GM10248 (cell line): ENCODE data around the gene KRTAP12-4.
"Not testable (repeated sequence)": the region's sequence is repeated elsewhere in the genome, so short reads cannot be mapped to it uniquely, and the experiment has no call there.

Experiments
- CTCF ChIA-PET: fragments of 300-600 bp; sonication (Branson Sonifier 250); formaldehyde crosslinking; extraction: SDS; loops from one replicate; lab custom pipeline; 2021; ENCODE audit warnings: antibody characterized with exemption; lab: Yijun Ruan, JAX
- POLR2A ChIA-PET: fragments of 350-650 bp; sonication (Branson Sonifier 250); formaldehyde crosslinking; extraction: SDS; loops from one replicate; lab custom pipeline; 2020; ENCODE audit warnings: antibody characterized with exemption; lab: Yijun Ruan, JAX
- DNase-seq: peaks from one replicate; pipeline ENCODE4 v3.0.0; 2012; ENCODE audit errors: extremely low spot score
- TF ChIP-seq, protein P1 (sequence below): IDR thresholded peaks from 2 replicates; pipeline ENCODE4 v1.5.1; 2012; ENCODE audit warnings: mild to moderate bottlenecking, low read depth; ENCODE audit errors: extremely low read depth, missing control alignments, control extremely low read depth

The KRTAP12-4 gene

DNA sequence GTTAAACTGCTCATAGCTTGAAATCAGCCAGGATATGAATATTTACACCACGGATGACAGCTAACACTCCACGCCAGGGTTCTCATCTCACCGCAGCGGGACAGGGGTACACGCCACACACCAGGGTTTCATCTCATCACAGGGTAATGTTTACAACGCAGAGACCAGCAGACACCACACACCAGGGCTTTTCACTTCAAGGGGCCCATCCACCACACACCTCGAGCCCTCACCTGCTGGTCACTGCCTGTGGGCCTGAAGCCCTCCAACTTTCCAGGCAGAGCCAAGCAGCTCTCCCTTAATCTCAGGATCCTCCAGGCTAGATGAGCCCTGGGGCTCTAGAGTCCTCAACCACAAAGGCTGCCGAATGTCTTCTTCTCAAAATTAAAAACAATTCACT, 41.2 kb upstream of the KRTAP12-4 start:
- CTCF ChIA-PET = interaction anchor here (1.0 kb wide), 1 partner anchor 10 kb away, joined by 3 read pairs; no protein-coding TSS in a partner anchor
- TF ChIP-seq, protein P1, sequence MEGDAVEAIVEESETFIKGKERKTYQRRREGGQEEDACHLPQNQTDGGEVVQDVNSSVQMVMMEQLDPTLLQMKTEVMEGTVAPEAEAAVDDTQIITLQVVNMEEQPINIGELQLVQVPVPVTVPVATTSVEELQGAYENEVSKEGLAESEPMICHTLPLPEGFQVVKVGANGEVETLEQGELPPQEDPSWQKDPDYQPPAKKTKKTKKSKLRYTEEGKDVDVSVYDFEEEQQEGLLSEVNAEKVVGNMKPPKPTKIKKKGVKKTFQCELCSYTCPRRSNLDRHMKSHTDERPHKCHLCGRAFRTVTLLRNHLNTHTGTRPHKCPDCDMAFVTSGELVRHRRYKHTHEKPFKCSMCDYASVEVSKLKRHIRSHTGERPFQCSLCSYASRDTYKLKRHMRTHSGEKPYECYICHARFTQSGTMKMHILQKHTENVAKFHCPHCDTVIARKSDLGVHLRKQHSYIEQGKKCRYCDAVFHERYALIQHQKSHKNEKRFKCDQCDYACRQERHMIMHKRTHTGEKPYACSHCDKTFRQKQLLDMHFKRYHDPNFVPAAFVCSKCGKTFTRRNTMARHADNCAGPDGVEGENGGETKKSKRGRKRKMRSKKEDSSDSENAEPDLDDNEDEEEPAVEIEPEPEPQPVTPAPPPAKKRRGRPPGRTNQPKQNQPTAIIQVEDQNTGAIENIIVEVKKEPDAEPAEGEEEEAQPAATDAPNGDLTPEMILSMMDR = no peak
- POLR2A ChIA-PET = no interaction called here
- no peak for DNase-seq

DNA sequence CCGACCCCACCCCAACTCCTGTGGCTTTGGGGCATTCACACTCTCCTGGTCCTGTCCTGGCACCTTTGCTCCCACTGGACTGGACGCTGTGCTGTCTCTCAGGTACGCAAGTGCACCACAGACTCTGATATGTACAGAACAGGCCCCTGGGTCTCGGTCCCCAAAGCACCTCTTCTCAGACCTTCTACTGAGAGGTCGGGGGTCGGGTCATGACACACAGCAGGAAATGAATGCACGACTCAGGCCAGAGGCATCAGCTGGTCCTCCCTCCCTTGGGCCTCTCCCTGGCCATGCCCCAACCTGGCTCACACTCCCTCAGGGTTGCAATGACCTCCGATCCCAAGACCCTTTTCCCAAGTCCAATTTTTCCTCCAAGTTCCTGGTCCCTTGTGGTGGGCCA, 40.7 kb upstream of the KRTAP12-4 start:
- POLR2A ChIA-PET = no interaction called here

DNA sequence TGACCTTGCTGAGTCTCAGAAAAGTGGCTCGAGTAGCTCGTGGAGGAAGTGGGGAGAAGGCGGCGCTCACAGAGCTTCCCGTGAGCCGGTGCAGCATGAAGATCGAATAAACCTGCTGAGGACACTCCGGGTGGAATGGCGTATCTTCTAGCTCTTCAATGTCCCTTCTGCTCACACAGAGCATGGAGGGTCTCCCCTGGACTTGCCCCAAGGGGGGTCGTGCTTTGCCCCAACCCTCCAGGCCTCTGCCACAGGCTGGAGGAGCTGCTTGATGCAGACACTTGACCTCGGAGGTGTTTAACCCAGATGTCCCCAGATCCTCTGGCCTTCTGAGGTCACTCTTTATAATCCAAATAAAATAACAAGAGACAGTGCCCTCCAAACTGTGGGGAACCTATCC, 40.3 kb upstream of the KRTAP12-4 start:
- POLR2A ChIA-PET = no interaction called here
- TF ChIP-seq, protein P1 = no peak
- DNase-seq = no peak
- CTCF ChIA-PET = no interaction called here

More for the DNA sequence above, 40.7 kb upstream of the KRTAP12-4 start:
- TF ChIP-seq, protein P1 = no peak
- DNase-seq = no peak
- CTCF ChIA-PET = no interaction called here

- CTCF ChIA-PET = interaction anchor here (1.1 kb wide), 1 partner anchor 9 kb away, joined by 3 read pairs; no protein-coding TSS in a partner anchor
- POLR2A ChIA-PET = no interaction called here
- no peak for DNase-seq
- TF ChIP-seq, protein P1 = no peak
Observed at GRCh38 chr21:44692798-44693512, 38.5 kb upstream of the KRTAP12-4 start.

DNA sequence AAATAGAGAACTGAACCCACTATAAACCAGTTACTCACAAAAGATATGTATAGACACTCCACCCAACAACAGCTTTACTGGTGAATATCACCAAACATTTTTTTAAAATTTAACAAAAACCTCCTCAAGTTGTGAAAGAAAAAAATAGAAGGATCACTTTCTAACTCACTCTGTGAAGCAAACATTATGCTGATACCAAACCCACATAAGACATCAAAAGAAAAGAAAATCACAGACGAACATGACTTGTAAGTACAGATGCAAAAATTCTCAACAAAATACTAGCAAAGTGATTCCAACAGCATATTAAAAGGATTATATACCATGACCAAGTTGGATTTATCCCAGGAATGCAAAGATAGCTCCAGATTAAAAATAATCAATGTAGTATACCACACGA, 37.2 kb upstream of the KRTAP12-4 start:
- DNase-seq = no peak
- POLR2A ChIA-PET = no interaction called here
- TF ChIP-seq, protein P1 = no peak
- CTCF ChIA-PET = no interaction called here

- CTCF ChIA-PET = interaction anchor here (1.6 kb wide), 1 partner anchor 53 kb away, joined by 3 read pairs; no protein-coding TSS in a partner anchor
- DNase-seq, POLR2A ChIA-PET: not testable (repeated sequence)
Observed at GRCh38 chr21:44689740-44690139, 35.3 kb upstream of the KRTAP12-4 start.

DNA sequence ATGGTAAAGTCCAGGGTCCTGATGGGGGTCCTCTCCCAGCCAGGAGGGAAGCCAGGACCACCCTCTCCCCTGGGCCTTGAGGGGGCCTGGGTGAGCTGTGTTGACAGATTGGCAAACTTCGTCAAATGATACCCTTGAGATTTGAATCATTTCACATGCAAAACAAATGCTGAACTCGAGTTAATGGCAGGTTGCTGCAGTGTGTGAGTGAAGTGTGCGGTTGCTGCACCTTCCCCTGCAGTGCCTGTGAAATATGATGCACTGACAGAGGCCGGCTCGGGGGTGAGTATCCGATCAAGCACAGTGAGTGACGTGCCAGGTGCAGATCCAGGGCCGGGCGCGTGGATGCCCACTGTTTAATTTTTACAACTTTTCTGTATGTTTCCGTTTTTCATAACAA, 33.2 kb upstream of the KRTAP12-4 start:
- ChIA-PET CTCF (no interaction called here), POLR2A (no interaction called here)
- TF ChIP-seq, protein P1 = no peak
- no peak for DNase-seq
